GM21367 (cell line): ENCODE measurements around the gene SPDYE16.
"Not testable (repeated sequence)": the region's sequence is repeated elsewhere in the genome, so short reads cannot be mapped to it uniquely, and the experiment has no call there.

ENCODE experiments used
- ATAC-seq: cut with Tn5 transposase; IDR thresholded peaks from one replicate; pipeline ENCODE4 v1.9.1; 2021; ENCODE audit not compliant: unreplicated experiment

Gene SPDYE16

GRCh38 chr7:76551992-76552391, 8.9 kb upstream of the SPDYE16 start:
- ATAC-seq = not testable (repeated sequence)

- not testable (repeated sequence) for ATAC-seq
Measured at GRCh38 chr7:76549855-76550248, 6.8 kb upstream of the SPDYE16 start.

- ATAC-seq = peak; percentile 99
Measured at GRCh38 chr7:76549025-76549854, 6.1 kb upstream of the SPDYE16 start.

- not testable (repeated sequence) for ATAC-seq
Measured at GRCh38 chr7:76531643-76532042, 11.5 kb downstream of the SPDYE16 start.

GRCh38 chr7:76526183-76526582, 16.9 kb downstream of the SPDYE16 start:
- not testable (repeated sequence) for ATAC-seq

GRCh38 chr7:76516932-76517331, 26.2 kb downstream of the SPDYE16 start:
- not testable (repeated sequence) for ATAC-seq

GRCh38 chr7:76515999-76516443, 27.1 kb downstream of the SPDYE16 start:
- no peak for ATAC-seq

GRCh38 chr7:76514926-76515771, 27.9 kb downstream of the SPDYE16 start:
- no peak for ATAC-seq

- ATAC-seq = no peak
Measured at GRCh38 chr7:76513817-76514799, 29.0 kb downstream of the SPDYE16 start.

- ATAC-seq = no peak
Measured at GRCh38 chr7:76512941-76513816, 29.9 kb downstream of the SPDYE16 start.

GRCh38 chr7:76511911-76512885, 30.9 kb downstream of the SPDYE16 start:
- not testable (repeated sequence) for ATAC-seq

GRCh38 chr7:76511200-76511910, 31.7 kb downstream of the SPDYE16 start:
- ATAC-seq = not testable (repeated sequence)

- no peak for ATAC-seq
Measured at GRCh38 chr7:76509931-76510877, 32.9 kb downstream of the SPDYE16 start, which contains the start of gene UPK3B. TSS of gene UPK3B (plus strand) at chr7:76510552. CDS start at chr7:76510653, 101 bp downstream.

GRCh38 chr7:76507723-76508406, 35.2 kb downstream of the SPDYE16 start:
- ATAC-seq = no peak

GRCh38 chr7:76506643-76507042, 36.5 kb downstream of the SPDYE16 start:
- ATAC-seq = not testable (repeated sequence)

GRCh38 chr7:76506081-76506440, 37.0 kb downstream of the SPDYE16 start:
- no peak for ATAC-seq
